Neural cell (in vitro differentiated cells): ENCODE measurements around the gene ELF1. TPM values are rescaled to one million over a fixed set of nuclear protein-coding genes. Genes with fewer than 3 reads are reported as not detected.

ENCODE experiments used
- H2AFZ ChIP-seq: fragments of 200-600, 300-800 bp; sonication (generic), shearing (Covaris generic); 2 replicates; pipeline ENCODE4 v1.6.0; 2014; ENCODE audit warnings: low read depth, mild to moderate bottlenecking, antibody characterized with exemption, low read length, moderate library complexity
- H3F3A ChIP-seq: fragments of 200-600 bp; shearing (Covaris generic); 2 replicates; pipeline ENCODE4 v1.6.1; 2016; ENCODE audit warnings: mild to moderate bottlenecking, moderate library complexity, mixed read lengths, antibody characterized with exemption, low read length; ENCODE audit not compliant: insufficient read depth, poor library complexity, severe bottlenecking
- H3K27ac ChIP-seq: fragments of 200-600, 300-800 bp; sonication (generic), shearing (Covaris generic); 2 replicates; pipeline ENCODE4 v1.5.1; 2014; ENCODE audit warnings: mild to moderate bottlenecking, low read length, moderate library complexity
- H3K27me3 ChIP-seq: fragments of 300-800, 200-600 bp; sonication (generic), shearing (Covaris generic); 2 replicates; pipeline ENCODE4 v1.6.0; 2014; ENCODE audit warnings: mild to moderate bottlenecking, low read depth, low read length, moderate library complexity; ENCODE audit not compliant: insufficient read depth
- H3K36me3 ChIP-seq: fragments of 300-800, 200-600 bp; sonication (generic), shearing (Covaris generic); 2 replicates; pipeline ENCODE4 v1.5.1; 2014; ENCODE audit warnings: mild to moderate bottlenecking, antibody characterized with exemption, low read length, moderate library complexity; ENCODE audit not compliant: insufficient read depth
- H3K4me2 ChIP-seq: fragments of 300-800, 200-600 bp; sonication (generic), shearing (Covaris generic); 2 replicates; pipeline ENCODE4 v1.6.0; 2014; ENCODE audit warnings: mild to moderate bottlenecking, low read length
- H3K4me3 ChIP-seq: fragments of 300-800, 200-600 bp; sonication (generic), shearing (Covaris generic); 2 replicates; pipeline ENCODE4 v1.5.1; 2014; ENCODE audit warnings: mild to moderate bottlenecking, low read length, moderate library complexity
- H3K79me2 ChIP-seq: fragments of 200-600 bp; shearing (Covaris generic); replicated peaks from 2 replicates; pipeline ENCODE4 v1.6.0; 2014; ENCODE audit warnings: mild to moderate bottlenecking, low read length, moderate library complexity; ENCODE audit not compliant: insufficient read depth
- H3K9ac ChIP-seq: fragments of 300-800, 200-600 bp; sonication (generic), shearing (Covaris generic); 2 replicates; pipeline ENCODE4 v1.6.1; 2016; ENCODE audit warnings: mild to moderate bottlenecking, low read length, mixed read lengths
- H3K9me2 ChIP-seq: fragments of 200-600 bp; shearing (Covaris generic); 2 replicates; pipeline ENCODE4 v1.6.1; 2016; ENCODE audit warnings: mild to moderate bottlenecking, low read length, mixed read lengths; ENCODE audit not compliant: insufficient read depth
- H3K9me3 ChIP-seq: fragments of 200-600, 300-800 bp; sonication (generic), shearing (Covaris generic); 2 replicates; pipeline ENCODE4 v1.6.1; 2016; ENCODE audit warnings: mild to moderate bottlenecking, mixed run types, low read length, moderate library complexity, mixed read lengths
- H4K20me1 ChIP-seq: fragments of 200-600 bp; shearing (Covaris generic); 2 replicates; pipeline ENCODE4 v1.6.1; 2016; ENCODE audit warnings: mild to moderate bottlenecking, mixed run types; ENCODE audit not compliant: insufficient read depth
- EP300 ChIP-seq: fragments of 450-650 bp; conservative IDR thresholded peaks from 2 replicates; pipeline ENCODE4 v1.6.1; 2014; ENCODE audit warnings: antibody characterized with exemption, mild to moderate bottlenecking, moderate library complexity; ENCODE audit not compliant: poor library complexity, severe bottlenecking
- EZH2 ChIP-seq: fragments of 200-600, 300-800 bp; shearing (Covaris generic), sonication (generic); IDR thresholded peaks from 2 replicates; pipeline ENCODE4 v1.6.1; 2014; ENCODE audit warnings: antibody characterized with exemption, low read length, borderline replicate concordance, mild to moderate bottlenecking; ENCODE audit not compliant: insufficient read depth, poor library complexity, severe bottlenecking
- MXI1 ChIP-seq: fragments of 450-650 bp; conservative IDR thresholded peaks from 2 replicates; pipeline ENCODE4 v1.6.1; 2014; ENCODE audit warnings: antibody characterized with exemption, mild to moderate bottlenecking; ENCODE audit not compliant: poor library complexity, severe bottlenecking
- POLR2AphosphoS5 ChIP-seq: IDR thresholded peaks from 2 replicates; pipeline ENCODE4 v1.6.1; 2012
- RAD21 ChIP-seq: fragments of 450-650 bp; conservative IDR thresholded peaks from 2 replicates; pipeline ENCODE4 v1.6.1; 2014; ENCODE audit warnings: antibody characterized with exemption, mild to moderate bottlenecking, moderate library complexity
- SMC3 ChIP-seq: fragments of 450-650 bp; conservative IDR thresholded peaks from 2 replicates; pipeline ENCODE4 v1.6.1; 2014; ENCODE audit warnings: antibody characterized with exemption, mild to moderate bottlenecking, moderate library complexity; ENCODE audit not compliant: poor library complexity
- TAF1 ChIP-seq: IDR thresholded peaks from 2 replicates; pipeline ENCODE4 v1.6.1; 2012; ENCODE audit warnings: low read depth
- polyA plus RNA-seq: library from polyadenylated mRNA; depleted of rRNA; stranded (reverse); fragments of >200 nt; gene quantifications from 2 replicates; pipeline ENCODE4 v1.2.3, GENCODE V29; 2014
- TF ChIP-seq, protein P1 (sequence below): IDR thresholded peaks from 2 replicates; pipeline ENCODE4 v1.6.1; 2012; ENCODE audit warnings: borderline replicate concordance
- TF ChIP-seq, protein P2 (sequence below): fragments of 450-650 bp; IDR thresholded peaks from 2 replicates; pipeline ENCODE4 v1.5.1; 2014; ENCODE audit warnings: antibody characterized with exemption, mild to moderate bottlenecking, moderate library complexity; ENCODE audit not compliant: poor library complexity, severe bottlenecking

ELF1 gene
- polyA plus RNA-seq, 1 donor from 2014 or later: 2.0 TPM

DNA sequence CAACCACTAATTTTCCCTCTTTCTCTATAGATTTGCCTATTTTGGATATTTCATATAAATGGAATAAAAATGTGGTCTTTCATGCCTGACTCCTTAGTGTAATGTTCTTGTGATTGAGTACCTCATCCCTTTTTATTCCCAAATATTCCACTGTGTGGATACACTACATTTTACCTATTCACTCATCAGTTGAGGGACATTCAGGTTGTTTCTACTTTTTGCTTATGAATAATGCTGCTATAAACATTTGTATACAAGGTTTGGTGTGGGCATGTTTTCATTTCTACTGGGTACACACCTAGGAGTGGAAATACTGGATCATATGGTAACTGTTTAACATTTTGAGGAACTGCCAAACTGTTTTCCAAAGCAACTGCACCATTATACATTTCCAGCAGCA is 37.1 kb upstream of the ELF1 start:
- Histone ChIP-seq H3K4me2 (no peak overlapping the region), H2AFZ (no peak overlapping the region), H4K20me1 (no peaks in the 10 kb centered on the region), H3F3A (peaks cover 9% of the 10 kb centered on the region), H3K4me3 (no peak overlapping the region), H3K9me3 (no peaks in the 10 kb centered on the region), H3K27ac (no peak overlapping the region), H3K27me3 (no peaks in the 10 kb centered on the region), H3K79me2 (no peaks in the 10 kb centered on the region), H3K9me2 (no peaks in the 10 kb centered on the region), H3K36me3 (no peaks in the 10 kb centered on the region), H3K9ac (no peak overlapping the region)
- TF ChIP-seq RAD21 (no peak), EZH2 (no peak), EP300 (no peak), TAF1 (no peak), MXI1 (no peak), SMC3 (no peak), POLR2AphosphoS5 (no peak)
- TF ChIP-seq, protein P1, sequence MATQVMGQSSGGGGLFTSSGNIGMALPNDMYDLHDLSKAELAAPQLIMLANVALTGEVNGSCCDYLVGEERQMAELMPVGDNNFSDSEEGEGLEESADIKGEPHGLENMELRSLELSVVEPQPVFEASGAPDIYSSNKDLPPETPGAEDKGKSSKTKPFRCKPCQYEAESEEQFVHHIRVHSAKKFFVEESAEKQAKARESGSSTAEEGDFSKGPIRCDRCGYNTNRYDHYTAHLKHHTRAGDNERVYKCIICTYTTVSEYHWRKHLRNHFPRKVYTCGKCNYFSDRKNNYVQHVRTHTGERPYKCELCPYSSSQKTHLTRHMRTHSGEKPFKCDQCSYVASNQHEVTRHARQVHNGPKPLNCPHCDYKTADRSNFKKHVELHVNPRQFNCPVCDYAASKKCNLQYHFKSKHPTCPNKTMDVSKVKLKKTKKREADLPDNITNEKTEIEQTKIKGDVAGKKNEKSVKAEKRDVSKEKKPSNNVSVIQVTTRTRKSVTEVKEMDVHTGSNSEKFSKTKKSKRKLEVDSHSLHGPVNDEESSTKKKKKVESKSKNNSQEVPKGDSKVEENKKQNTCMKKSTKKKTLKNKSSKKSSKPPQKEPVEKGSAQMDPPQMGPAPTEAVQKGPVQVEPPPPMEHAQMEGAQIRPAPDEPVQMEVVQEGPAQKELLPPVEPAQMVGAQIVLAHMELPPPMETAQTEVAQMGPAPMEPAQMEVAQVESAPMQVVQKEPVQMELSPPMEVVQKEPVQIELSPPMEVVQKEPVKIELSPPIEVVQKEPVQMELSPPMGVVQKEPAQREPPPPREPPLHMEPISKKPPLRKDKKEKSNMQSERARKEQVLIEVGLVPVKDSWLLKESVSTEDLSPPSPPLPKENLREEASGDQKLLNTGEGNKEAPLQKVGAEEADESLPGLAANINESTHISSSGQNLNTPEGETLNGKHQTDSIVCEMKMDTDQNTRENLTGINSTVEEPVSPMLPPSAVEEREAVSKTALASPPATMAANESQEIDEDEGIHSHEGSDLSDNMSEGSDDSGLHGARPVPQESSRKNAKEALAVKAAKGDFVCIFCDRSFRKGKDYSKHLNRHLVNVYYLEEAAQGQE: no peak
- TF ChIP-seq, protein P2, sequence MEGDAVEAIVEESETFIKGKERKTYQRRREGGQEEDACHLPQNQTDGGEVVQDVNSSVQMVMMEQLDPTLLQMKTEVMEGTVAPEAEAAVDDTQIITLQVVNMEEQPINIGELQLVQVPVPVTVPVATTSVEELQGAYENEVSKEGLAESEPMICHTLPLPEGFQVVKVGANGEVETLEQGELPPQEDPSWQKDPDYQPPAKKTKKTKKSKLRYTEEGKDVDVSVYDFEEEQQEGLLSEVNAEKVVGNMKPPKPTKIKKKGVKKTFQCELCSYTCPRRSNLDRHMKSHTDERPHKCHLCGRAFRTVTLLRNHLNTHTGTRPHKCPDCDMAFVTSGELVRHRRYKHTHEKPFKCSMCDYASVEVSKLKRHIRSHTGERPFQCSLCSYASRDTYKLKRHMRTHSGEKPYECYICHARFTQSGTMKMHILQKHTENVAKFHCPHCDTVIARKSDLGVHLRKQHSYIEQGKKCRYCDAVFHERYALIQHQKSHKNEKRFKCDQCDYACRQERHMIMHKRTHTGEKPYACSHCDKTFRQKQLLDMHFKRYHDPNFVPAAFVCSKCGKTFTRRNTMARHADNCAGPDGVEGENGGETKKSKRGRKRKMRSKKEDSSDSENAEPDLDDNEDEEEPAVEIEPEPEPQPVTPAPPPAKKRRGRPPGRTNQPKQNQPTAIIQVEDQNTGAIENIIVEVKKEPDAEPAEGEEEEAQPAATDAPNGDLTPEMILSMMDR: no peak

DNA sequence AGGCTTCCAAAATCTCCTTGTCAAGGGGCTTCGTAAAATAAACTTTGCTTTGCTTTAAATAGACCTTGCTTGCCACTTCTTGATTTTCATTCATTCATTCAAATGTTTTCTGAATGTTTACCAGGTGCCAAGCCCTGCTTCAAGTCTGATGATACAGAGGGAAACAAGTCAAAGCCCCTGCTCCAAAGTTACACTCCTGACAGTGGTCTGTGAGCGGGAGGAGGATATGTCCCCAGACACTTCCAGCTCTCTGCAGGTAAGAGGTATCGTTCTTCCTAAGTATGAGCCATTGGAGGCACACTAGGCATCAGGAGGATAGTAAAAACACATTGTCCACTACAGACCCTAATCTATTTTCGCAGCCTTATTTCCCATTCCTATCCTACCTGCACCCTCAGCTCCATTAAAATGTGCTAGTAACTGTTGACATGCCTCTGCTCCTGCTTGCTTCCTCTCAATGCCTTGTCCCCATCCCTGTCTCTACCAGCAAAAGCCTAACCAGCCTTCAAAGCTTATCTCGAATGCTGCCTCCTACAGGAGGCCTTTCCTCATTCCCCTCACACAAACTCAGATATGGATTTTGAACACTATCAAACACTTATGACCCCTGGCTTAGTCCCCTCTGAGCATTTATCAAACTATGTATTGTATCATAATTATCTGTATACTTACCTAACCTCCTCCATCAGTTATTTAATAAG is 36.0 kb upstream of the ELF1 start:
- H3K79me2 ChIP-seq: no peaks in the 10 kb centered on the region
- no peak overlapping the region for H3K27ac ChIP-seq
- no peak overlapping the region for H3K4me3 ChIP-seq
- H3F3A ChIP-seq: peaks cover 9% of the 10 kb centered on the region
- no peak for TF ChIP-seq MXI1
- no peak for TF ChIP-seq POLR2AphosphoS5
- no peak for TF ChIP-seq RAD21
- TF ChIP-seq EP300: no peak
- no peaks in the 10 kb centered on the region for H3K36me3 ChIP-seq
- no peak overlapping the region for H3K4me2 ChIP-seq
- no peaks in the 10 kb centered on the region for H3K9me3 ChIP-seq
- H3K9me2 ChIP-seq: no peaks in the 10 kb centered on the region
- H4K20me1 ChIP-seq: no peaks in the 10 kb centered on the region
- H2AFZ ChIP-seq: no peak overlapping the region
- no peak overlapping the region for H3K9ac ChIP-seq
- H3K27me3 ChIP-seq: no peaks in the 10 kb centered on the region
